ENCODE data around the gene ZMYND8.

- TF ChIP-seq POLR2A (IDR thresholded peaks at IDR 0.05) (no peak), CTCF (IDR thresholded peaks at IDR 0.05) (no peak)
Measured at GRCh38 chr20:47248448-47248966, 108.0 kb downstream of the ZMYND8 start.
